22Rv1 (cell line): ENCODE measurements around the gene HCN3.

Source experiments
- CTCF ChIP-seq: fragments of 450-650 bp; IDR thresholded peaks from 2 replicates; pipeline ENCODE4 v1.5.1; 2017; ENCODE audit warnings: mild to moderate bottlenecking
- ZFX ChIP-seq: fragments of 450-650 bp; IDR thresholded peaks from 2 replicates; pipeline ENCODE4 v1.6.1; 2017; ENCODE audit warnings: antibody characterized with exemption, borderline replicate concordance

- TF ChIP-seq CTCF (no peak), ZFX (no peak)
Observed at GRCh38 chr1:155254228-155254713, 23.0 kb upstream of the HCN3 start.
